ENCODE data around the gene ST6GAL2.

DNA sequence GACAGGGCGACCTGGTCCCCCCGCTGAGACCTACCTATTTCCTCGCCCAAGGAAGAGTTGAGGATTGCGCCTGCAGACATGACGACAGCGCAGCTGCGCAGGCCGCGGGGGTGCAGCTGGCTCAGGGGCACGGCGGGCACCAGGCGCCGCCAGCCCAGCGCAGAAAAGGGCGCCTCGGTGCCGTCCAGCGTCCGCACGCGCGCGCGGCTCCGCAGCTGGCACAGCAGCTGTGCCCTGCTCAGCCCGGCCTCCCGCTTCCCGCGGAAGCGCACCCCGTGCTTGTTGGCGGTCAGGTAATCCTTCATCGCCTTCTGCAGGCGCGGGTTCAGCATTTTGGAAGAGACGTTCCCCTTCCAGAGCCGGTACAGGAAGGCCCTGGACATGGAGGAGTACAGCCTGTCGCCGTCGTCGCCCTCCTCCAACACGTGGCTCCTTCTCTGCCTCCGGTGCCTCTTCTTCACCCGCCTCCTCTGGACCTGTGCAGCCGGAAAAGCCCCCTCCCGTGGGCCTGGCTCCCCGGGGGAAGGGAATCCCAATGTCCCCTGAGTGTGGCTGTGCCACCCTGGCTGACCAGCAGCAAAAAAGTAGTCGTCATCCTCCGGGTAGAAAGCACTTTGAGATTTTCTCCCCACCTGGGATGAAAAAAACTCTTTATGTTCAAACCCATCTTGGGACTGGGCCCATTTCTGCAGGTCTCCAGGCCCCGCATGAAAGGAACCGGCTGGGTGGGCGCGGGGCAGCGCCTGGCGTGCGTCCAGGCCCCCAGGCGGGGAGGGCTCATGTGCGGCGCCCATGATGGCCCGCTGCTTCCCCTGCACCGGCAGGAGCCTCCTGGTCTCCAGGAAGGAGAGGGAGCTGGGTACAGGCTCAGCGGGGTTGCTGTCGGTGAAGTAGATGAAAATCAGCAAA lies 42.7 kb downstream of the ST6GAL2 start:
- TF ChIP-seq, protein P1, sequence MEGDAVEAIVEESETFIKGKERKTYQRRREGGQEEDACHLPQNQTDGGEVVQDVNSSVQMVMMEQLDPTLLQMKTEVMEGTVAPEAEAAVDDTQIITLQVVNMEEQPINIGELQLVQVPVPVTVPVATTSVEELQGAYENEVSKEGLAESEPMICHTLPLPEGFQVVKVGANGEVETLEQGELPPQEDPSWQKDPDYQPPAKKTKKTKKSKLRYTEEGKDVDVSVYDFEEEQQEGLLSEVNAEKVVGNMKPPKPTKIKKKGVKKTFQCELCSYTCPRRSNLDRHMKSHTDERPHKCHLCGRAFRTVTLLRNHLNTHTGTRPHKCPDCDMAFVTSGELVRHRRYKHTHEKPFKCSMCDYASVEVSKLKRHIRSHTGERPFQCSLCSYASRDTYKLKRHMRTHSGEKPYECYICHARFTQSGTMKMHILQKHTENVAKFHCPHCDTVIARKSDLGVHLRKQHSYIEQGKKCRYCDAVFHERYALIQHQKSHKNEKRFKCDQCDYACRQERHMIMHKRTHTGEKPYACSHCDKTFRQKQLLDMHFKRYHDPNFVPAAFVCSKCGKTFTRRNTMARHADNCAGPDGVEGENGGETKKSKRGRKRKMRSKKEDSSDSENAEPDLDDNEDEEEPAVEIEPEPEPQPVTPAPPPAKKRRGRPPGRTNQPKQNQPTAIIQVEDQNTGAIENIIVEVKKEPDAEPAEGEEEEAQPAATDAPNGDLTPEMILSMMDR (IDR thresholded peaks at IDR 0.05) = no peak
- no peak for TF ChIP-seq POLR2A (IDR thresholded peaks at IDR 0.05)

All from lower leg skin (tissue), 3 donors.